ENCODE measurements around the gene UBE4B. TPM values are rescaled to one million over a fixed set of nuclear protein-coding genes. Genes with fewer than 3 reads are reported as not detected.
A peak's percentile ranks its signal among the peaks of the same experiment; 100 is the strongest.
"Not testable (repeated sequence)": the region's sequence is repeated elsewhere in the genome, so short reads cannot be mapped to it uniquely, and the experiment has no call there.

Gene UBE4B
- total RNA-seq, 2 donors from 2014 or later, result 42.9 to 47.8 TPM

DNA sequence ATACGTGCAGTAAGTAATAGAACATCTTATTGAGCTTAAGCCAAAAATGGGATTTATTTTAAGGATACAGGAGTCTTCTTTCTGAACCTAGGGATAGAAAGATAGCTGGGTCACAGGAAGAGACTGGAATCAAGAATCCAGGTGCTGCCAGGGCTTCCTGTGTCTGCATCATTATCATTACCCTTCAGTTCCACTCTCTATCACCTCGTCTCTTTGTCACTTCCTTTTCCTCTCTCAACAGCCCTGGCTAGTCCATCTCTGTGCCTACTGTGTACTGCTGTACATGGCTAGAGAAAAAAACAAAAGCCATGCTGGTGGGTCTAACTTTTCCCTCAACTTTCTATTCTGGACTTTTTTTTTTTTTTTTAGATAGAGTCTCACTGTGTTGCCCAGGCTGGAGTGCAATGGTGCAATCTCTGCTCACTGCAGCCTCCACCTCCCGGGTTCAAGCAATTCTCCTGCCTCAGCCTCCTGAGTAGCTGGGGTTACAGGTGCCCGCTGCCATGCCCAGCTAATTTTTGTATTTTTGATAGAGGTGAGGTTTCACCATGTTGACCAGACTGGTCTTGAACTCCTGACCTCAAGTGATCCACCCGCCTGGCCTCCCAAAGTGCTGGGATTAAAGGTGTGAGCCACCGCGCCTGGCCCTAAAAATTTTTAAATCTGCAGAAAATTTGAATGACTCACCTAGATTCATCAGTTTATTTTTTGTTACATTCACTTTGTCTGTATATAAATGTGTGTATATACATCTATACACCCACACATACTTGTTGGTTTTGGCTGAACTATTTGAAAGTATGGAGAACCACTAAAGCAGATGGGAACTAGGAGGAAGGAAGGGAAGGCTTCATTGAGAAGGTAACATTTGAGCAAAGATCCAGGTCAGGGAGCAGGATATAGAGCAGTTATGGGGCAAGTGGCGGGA, 31.9 kb downstream of the UBE4B start:
- no peak for ATAC-seq
- intact Hi-C loops (cut with DNase I), result no loop called here
- no peak for DNase-seq

DNA sequence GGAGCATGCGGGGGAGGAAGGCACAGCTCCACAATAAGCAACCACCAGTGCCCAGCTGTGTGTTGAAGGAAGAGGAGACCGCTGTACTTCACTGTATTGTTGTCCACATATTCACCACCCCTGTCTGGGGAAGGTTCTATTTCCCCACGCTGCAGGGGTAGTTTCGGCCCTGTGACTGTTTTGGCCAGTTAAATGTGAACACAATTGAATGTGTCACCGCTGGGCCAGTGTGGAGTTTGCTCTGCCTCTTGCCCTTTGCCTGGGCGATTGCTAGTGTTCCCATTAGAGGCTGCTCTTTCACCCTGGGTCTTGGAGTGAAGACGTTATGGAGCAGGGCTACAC, 32.6 kb downstream of the UBE4B start:
- DNase-seq (no peak), ATAC-seq (peak in 1 of 2 donors; percentile 21)
- intact Hi-C loops (cut with DNase I), result no loop called here

DNA sequence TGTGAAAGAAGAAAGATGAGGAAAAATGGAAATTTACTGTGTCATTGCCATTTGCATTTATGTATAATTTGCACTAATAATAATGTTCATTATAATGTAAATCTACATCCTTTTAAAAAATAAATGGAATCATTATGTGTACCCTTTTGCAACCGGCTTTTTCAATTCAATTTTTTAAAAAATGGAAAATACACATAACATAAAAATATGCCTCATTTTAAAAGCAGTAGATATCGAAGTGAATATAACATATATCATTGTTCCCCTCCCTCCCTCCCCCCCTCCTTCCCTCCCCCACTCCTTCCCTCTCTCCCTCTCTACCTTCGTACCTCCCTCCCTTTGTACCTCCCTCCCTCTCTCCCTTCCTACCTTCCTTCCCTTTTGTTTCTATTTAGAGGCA, 33.0 kb downstream of the UBE4B start:
- no peak for ATAC-seq
- DNase-seq, result no peak
- intact Hi-C loops (cut with DNase I), result no loop called here

DNA sequence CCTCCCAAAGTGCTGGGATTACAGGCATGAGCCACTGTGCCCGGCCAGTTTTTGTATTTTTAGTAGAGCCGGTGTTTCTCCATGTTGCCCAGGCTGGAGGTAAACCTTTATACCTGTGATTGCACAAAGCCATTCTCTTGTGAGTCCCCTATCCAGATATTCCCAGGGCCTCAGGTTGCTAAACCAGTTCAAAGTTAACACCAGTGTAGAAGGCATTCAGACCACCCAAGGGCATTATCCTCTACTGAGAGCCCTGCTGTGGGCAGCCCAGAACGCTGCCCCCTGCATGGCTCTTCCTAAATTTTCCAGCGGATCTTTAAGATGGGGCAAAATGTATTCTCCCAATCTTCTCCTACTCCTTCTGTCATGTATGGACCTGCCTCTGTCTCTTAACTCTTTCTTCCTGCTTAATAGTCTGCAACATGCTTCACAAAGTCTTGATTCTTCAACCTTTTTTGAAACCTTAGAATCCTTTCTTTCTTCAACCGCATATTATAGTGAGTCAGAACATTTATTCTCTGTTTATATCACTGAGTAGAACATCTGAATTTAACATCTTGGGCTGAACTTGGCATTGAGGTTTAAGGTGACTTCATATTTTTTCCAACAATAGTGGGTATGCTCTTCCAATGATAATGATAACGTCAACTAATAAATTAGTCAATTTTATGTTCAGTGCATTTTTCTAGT, 36.0 kb downstream of the UBE4B start:
- DNase-seq, result no peak
- intact Hi-C loops (cut with DNase I), result no loop called here
- ATAC-seq, result no peak

DNA sequence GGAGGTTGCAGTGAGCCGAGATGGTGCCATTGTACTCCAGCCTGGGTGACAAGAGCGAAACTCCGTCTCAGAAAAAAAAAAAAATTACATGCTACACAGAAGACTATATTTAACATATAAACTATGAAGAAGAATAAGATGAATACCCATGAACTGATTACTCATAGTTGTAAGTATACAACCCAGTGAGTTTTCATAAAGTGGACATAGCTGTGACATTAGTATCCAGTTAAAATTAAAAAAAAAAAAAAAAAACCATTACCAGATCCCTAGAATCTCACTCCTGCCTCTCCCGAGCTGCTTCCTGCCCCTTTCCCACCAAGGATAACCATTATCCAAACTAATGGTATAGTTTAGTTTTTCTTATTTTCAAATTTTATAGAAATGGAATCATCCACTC, 37.4 kb downstream of the UBE4B start:
- intact Hi-C loops (cut with DNase I), result no loop called here

DNA sequence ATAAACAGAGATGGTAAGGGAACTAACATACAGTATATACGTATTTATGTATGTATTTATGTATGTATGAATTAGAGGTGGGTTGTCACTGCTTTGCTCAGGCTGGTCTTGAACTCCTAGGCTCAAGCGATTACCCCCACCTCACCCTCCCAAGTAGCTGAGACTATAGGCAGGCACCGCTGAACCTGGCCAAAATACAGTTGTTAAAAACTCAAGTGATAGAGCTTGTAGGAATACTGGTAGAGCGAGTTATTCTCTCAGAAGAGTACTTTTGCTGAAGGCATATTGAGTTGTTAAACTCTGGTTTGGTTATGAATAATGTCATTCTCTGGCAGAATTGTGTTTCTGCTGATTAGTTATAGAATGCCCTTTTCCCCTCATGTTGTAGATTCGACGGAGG, 38.9 kb downstream of the UBE4B start:
- intact Hi-C loops (cut with DNase I), result no loop called here
- ATAC-seq, result no peak
- no peak for DNase-seq

More for the DNA sequence above, 37.4 kb downstream of the UBE4B start:
- ATAC-seq, result no peak
- DNase-seq, result no peak

DNA sequence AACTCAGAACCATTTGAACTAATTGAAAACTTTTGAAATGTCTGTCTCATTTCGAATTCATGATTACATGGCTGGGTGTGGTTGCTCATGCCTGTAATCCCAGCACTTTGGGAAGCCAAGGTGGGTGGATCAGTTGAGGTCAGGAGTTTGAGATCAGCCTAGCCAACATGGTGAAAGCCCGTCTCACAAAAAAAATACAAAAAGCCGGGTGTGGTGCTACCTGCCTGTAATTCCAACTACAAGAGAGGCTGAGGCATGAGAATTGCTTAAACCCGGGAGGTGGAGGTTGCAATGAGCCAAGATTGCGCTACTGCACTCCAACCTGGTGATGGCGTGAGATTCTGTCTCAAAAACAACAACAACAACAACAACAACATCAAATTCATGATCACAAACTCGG, 40.6 kb downstream of the UBE4B start:
- intact Hi-C loops (cut with DNase I), result not testable (repeated sequence)

DNA sequence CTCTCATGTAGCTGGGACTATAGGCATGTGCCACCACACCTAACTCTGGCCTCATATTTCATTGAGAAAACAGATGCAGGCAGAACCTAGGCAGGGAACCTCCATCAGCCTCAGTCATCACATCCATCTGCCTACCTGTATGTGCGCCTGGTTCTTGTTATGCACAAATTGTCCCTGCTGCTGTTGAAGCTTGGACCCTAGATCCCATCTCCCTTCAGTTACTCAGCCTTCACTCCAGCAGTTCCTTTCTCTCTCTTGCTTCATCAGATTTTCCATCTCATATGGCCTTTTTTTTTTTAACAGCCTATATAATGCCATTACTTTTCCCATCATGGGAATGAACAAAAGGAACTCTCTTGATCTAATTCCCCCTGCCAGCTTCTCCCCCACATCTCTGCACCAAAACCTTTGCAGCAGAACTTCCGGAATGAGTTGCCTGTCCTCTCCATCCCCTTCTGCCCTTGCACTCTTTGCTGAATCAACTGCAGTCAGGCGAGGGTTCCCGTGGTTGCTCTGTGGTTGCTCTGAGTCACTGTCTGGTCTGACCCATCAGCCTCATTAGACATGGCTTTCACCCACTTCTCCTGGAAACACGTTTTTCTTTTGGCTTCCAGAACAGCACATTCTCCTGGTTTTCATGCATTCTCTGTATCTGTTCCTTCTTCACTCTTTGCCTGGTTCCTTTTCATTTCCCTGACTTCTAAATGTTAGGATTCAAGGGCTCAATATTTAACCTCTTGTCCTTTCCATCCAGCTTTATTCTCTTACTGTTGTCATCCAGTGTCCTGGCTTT, 41.5 kb downstream of the UBE4B start:
- DNase-seq (peak; percentile 36), ATAC-seq (peak; percentile 73 to 97)
- intact Hi-C loops (cut with DNase I), result no loop called here

More for the DNA sequence above, 40.6 kb downstream of the UBE4B start:
- not testable (repeated sequence) for DNase-seq, ATAC-seq

DNA sequence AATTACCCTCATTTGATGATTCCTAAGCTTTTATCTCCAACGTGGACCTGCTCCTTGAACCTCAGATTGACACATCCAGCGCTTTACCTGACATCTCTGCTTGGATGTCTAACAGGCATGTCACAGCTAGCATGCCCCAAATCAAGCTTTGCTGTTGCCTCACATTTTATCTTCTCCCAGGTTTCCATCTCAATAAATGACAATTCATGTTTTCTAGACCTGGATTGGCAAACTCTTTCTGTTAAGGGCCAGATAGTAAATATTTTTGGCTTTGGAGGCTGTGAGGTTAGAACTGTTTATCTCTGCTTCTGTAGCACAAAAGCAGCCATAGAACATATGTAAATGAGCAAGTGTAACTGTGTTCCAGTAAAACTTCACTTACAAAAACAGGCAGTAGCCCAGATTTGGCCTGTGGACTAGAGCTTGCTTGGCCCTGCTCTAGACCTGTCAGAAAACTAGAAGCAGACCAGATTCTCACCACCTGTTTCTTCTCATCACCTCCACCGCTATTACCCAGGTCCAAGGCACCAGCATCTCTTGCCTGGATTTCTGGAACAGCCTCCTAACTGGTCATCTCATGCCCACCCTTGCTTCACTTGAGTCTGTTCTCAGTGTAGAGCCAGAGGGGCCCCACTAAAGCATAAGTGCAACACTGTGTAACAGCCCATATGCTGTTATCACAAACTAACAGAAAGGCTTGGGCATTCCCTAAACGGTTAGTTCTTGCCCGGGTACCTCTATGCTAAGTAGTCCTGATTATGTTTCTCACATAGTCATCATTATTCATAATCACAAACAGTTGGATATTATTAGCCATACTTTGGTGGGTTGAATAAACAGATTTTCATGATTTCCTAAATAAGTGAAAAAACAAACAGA, 42.3 kb downstream of the UBE4B start:
- DNase-seq, result no peak
- intact Hi-C loops (cut with DNase I), result no loop called here
- peak in 1 of 2 donors; percentile 39 for ATAC-seq

DNA sequence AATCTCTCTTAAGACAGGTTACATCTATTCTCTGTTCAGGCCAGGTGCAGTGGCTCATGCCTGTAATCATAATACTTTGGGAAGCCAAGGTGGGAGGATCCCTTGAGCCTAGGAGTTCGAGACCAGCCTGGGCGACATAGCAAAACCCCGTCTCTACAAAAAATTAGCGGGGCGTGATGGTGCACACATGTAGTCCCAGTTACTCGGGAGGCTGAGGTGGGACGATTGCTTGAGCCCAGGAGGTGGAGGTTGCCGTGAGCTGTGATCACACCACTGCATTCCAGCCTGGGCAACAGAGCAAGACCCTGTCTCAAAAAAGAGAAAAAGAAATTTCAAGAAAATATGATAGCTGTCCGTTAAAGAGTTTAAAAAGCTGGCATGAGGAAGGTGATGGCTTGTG, 43.0 kb downstream of the UBE4B start:
- no peak for DNase-seq
- intact Hi-C loops (cut with DNase I), result no loop called here
- no peak for ATAC-seq

DNA sequence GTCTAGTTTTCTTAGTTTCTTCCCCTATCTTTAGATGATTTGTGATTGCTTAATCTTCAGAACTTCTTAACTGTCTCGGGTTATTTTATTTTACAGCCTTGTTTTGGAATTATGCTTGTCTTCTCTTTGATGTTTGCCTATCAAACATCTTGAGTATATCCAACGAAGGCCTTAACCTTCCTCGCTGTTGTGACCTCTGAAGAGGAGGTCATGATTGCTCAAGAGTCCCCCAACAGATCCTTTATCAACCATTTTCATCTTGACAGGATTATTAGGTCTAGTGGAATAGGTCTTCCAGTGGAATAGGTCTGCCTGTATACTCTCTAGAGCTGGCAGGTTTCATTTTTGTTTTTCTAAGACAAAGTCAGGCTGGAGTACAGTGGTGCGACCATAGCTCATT, 45.7 kb downstream of the UBE4B start:
- DNase-seq (no peak), ATAC-seq (no peak)
- intact Hi-C loops (cut with DNase I), result no loop called here

DNA sequence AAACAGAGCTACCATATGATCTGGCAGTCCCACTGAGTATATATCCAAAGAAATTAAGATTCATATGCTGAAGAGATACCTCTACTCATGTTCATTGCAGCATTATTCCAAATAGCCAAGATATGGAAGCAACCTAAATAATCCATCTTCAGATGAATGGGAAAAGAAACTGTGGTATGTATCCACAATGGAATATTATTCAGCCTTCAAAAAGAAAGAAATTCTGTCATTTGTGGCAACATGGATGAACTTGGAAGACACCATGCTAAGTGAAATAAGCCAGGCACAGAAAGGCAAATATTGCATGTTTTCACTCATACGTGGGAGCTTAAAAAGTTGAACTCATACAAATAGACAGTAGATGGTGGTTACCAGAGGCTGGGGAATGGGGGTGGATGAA, 47.8 kb downstream of the UBE4B start:
- ATAC-seq, result no peak
- no peak for DNase-seq
- intact Hi-C loops (cut with DNase I), result no loop called here

DNA sequence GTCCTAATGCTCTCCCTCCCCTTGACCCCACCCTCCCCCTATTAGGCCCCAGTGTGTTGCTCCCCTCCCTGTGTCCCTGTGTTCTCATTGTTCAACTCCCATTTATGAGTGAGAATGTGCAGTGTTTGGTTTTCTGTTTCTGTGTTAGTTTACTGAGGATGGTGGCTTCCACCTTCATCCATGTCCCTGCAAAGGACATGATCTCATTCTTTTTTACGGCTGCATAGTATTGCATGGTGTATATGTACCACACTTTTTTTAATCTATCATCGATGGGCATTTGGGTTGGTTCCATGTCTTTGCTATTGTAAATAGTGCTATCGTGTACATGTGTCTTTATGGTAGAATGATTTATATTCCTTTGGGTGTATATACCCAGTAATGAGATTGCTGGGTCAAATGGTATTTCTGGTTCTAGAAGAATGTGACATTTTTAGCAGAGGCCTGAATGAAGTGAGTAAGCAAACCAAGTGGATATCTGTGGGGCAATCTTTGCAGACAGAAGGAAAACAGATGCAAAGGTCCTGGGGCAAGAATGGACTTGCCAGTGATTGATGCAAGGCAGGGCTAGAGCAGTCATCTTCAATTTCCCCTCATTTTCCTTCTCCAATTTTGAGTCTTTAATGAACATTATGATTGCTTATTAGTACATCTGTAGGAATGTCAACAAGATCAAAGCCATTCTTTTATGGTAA, 50.2 kb downstream of the UBE4B start:
- DNase-seq, result no peak
- ATAC-seq, result no peak
- intact Hi-C loops (cut with DNase I), result no loop called here

DNA sequence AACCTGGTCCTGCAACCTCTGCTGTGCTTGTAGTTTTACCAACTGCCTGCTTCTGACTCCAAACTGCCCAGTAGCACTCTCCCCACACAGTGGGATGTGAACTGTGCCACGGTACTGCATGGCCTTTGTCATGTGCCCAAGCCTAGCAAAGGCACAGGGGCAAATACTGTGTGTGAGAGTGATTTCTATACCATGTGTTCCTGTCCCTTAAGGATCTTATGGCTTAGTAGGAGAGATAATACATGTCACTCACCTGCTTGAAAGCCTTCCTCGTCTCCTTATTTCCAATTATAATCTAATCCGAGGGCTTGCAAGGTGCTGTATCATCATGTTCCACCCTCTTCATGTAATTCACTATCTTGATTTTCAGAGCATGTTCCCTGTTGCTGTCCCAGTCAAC, 51.3 kb downstream of the UBE4B start:
- no peak for ATAC-seq
- intact Hi-C loops (cut with DNase I), result no loop called here
- no peak for DNase-seq

DNA sequence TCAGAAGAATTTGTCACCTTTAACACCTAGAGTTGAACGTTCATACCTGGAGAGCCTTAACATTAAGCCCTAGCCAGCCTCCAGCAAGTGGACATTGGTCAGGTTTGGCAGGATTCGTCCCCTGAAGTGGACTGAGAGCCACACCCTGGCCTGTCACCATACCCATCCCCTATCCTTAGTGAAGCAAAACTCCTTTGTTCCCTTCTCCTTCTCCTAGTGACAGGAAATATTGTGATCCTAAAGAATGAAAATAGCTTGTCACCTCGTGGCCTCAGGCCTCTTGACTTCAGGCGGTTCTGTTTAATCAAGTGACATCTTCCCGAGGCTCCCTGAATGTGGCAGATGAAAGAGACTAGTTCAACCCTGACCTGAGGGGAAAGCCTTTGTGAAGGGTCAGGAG, 52.3 kb downstream of the UBE4B start:
- no peak for ATAC-seq
- no peak for DNase-seq
- intact Hi-C loops (cut with DNase I), result no loop called here

DNA sequence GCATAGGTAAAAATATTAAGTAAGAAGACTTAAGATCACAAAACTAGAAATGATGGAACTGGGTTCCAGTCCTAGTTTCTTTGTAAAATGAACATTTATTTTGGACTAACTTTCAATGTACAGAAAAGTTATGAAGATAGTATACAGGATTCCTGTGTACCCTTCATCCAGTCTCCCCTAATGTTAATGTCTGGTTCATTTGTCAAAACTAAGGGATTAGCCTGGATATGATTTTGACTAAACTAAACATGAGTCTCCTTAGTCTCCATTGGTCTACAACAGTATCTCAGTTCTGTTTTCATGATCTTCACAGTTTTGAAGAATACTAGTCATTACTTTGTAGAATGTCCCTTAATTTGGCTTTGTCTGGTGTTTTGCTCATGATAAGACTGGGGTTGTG, 54.5 kb downstream of the UBE4B start:
- intact Hi-C loops (cut with DNase I), result no loop called here
- ATAC-seq (no peak), DNase-seq (no peak)

DNA sequence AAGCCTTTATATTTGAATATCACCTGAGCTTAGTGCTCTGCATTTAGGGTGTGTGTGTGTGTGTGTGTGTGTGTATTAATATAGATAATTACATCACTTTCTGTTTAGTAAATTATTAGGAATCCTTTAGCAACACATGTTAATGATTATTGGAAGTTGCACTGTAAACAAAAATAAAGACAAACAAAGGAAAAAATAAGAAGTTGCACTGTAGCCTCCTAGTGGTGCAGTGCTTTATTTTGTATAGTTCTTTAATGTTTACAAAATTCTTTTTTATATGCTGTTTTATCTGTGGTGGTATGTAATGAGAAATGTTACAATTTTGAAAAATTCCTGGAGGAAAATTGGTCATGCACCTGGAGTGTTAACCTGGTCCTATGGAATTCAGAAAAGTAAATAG, 69.2 kb downstream of the UBE4B start:
- ATAC-seq (no peak), DNase-seq (no peak)
- intact Hi-C loops (cut with DNase I), result no loop called here

DNA sequence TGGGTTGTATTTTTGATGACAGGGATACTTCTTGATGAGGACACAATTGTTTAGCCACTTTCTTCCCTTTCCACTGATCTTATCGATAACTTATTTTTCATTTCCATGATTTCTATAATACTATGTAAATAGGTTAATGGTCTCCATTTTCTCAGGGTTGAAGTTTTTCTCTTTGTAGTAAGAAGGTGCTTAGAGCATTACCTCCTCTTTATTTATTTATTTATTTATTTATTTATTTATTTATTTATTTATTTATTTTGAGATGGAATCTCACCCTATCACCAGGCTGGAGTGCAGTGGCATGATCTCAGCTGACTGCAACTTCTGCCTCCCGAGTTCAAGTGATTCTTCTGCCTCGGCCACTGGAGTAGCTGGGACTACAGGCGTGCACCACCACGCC, 70.4 kb downstream of the UBE4B start:
- ATAC-seq, result no peak
- DNase-seq, result no peak
- intact Hi-C loops (cut with DNase I), result no loop called here

Data from left cardiac atrium (tissue), 4 donors.